AG09309 (cell line): ENCODE measurements around the gene LRRC45.

Experiments used
- DNase-seq: peaks from one replicate; pipeline ENCODE4 v3.0.0-alpha.2; 2010; ENCODE audit warnings: low read depth
- H3K4me3 ChIP-seq: 2 replicates; pipeline ENCODE4 v1.5.1; 2011; ENCODE audit warnings: mild to moderate bottlenecking, low read depth, low read length, moderate library complexity; ENCODE audit not compliant: control insufficient read depth
- TF ChIP-seq, protein P1 (sequence below): IDR thresholded peaks from 2 replicates; pipeline ENCODE4 v1.5.1; 2011; ENCODE audit warnings: mild to moderate bottlenecking, low read depth, low read length, inconsistent platforms; ENCODE audit not compliant: insufficient read depth, control insufficient read depth; ENCODE audit errors: missing control alignments

Gene LRRC45

DNA sequence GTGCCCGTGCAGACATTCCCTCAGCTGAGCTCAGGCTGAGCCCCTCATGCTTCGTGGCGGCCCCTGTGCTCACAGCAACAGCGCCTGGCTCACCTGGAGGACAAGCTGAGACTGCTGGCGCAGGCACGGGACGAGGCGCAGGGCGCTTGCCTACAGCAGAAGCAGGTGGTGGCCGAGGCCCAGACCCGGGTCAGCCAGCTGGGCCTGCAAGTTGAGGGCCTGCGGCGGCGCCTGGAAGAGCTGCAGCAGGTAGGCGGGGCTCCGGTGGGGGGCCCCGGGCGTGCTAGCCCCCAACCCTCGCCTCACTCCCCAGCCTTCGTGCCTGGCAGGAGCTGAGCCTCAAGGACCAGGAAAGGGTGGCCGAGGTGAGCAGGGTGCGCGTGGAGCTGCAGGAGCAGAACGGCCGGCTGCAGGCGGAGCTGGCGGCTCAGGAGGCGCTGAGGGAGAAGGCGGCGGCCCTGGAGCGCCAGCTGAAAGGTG is 6.9 kb downstream of the LRRC45 start:
- TF ChIP-seq, protein P1, sequence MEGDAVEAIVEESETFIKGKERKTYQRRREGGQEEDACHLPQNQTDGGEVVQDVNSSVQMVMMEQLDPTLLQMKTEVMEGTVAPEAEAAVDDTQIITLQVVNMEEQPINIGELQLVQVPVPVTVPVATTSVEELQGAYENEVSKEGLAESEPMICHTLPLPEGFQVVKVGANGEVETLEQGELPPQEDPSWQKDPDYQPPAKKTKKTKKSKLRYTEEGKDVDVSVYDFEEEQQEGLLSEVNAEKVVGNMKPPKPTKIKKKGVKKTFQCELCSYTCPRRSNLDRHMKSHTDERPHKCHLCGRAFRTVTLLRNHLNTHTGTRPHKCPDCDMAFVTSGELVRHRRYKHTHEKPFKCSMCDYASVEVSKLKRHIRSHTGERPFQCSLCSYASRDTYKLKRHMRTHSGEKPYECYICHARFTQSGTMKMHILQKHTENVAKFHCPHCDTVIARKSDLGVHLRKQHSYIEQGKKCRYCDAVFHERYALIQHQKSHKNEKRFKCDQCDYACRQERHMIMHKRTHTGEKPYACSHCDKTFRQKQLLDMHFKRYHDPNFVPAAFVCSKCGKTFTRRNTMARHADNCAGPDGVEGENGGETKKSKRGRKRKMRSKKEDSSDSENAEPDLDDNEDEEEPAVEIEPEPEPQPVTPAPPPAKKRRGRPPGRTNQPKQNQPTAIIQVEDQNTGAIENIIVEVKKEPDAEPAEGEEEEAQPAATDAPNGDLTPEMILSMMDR = no peak
- H3K4me3 ChIP-seq = no peak overlapping the region
- DNase-seq = no peak

DNA sequence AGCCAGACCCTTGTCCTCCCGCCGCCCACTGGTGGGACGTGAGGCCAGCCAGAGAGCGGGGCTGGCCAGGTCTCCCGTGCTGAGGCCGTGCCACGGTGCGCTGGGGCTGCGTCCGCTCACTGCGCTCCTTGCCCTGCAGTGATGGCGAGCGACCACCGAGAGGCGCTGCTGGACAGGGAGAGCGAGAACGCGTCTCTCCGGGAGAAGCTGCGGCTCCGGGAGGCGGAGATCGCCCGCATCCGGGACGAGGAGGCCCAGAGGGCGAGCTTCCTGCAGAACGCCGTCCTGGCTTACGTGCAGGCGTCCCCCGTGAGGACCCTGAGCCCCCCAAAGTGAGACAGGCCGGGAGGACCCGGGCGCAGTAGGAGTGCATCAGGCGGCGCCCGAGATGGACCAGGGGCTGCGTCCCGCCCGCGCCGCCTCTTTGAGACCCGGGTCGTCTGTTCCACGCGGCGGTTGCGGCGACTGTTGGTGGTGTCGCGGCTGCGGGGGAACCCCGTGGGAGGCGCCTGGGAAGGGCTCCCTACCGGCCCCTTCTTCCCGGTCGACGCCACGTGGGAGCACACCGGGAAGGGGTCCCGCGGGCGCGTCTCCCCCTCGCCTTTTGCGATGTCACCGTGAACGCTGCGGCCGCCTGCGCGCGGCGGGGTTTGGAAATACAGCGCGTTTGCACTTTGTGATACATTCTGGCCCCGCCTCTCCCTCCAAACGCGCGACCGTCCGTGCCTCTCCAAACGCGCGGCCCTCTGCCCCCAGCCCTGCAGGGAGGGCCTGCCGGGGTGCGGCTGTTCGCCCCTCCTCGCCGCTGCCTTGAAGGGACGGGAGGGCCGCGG is 7.6 kb downstream of the LRRC45 start:
- peak overlapping the region; percentile 50 for H3K4me3 ChIP-seq
- TF ChIP-seq, protein P1 = peak; percentile 84
- DNase-seq = peak; percentile 38

DNA sequence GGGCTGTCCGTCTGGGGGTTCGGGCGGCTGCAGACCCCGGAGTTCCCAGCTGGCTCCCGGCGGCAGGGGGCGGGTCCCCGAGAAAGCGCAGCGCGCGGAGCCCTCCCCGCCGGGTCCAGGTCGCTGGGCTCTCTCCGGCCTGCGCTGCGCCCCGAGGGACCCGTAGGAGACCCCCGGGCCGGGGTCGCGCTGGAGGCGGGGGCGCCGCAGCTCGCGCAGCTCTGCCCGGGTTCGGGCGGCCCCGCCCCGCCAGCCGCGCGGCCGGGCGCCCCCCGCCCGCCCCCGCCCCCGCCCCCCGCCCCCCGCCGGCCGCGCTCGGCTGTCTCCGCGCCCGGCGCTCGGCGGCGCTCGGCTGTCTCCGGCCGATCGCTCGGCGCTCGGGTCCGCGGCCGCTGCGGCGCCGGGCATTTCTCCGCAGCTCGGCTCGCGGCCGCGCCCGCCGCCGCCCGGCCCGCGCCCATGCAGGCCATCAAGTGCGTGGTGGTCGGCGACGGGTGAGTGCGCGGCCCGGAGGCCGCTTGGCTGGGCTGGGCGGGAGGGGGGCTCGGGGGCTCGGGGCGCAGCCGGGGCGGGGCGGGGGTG is 8.3 kb downstream of the LRRC45 start, which contains the start of gene RAC3:
Gene RAC3 (plus strand): TSS at position 376 of the 582 bp plus-strand sequence. CDS start 84 bp downstream, at position 460.
- peak within 1 kb of the TSS; percentile 50 for H3K4me3 ChIP-seq
- TF ChIP-seq, protein P1 = no peak
- no peak for DNase-seq

DNA sequence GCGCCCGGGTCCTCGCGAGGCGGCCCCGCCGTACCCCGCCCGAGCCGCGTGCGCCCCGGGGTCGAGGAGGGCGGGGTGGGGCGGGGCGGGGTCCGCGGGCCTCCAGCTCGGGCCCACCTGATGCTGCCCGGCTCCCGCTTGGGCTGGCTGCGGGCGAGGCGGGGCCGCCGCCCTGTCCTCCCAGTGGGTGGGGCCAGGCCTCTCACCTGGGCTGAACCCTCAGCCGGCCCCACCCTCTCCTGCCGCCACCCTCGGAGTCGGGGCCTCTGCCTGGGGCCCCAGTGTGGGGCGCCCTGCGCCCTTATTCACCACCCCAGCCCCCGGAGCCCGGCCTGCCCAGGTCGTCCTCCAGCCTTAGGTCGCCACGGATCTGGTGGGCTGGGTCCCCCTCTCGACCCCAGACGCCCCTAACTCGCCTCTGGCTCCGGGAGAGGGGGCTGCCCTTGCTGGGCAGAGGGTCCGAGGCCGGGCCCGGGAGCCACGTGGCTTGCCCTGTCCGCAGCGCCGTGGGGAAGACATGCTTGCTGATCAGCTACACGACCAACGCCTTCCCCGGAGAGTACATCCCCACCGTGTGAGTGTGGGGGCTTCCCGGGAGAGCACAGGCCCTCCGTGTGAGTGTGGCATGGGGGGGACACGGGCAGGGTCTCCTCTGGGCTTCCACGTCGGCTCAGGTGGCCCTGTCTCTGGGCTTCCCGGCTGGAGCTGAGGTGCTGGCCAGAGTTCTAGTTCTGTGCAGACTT is 9.0 kb downstream of the LRRC45 start:
- TF ChIP-seq, protein P1 = no peak
- DNase-seq = no peak
- H3K4me3 ChIP-seq = peak overlapping the region; percentile 22

DNA sequence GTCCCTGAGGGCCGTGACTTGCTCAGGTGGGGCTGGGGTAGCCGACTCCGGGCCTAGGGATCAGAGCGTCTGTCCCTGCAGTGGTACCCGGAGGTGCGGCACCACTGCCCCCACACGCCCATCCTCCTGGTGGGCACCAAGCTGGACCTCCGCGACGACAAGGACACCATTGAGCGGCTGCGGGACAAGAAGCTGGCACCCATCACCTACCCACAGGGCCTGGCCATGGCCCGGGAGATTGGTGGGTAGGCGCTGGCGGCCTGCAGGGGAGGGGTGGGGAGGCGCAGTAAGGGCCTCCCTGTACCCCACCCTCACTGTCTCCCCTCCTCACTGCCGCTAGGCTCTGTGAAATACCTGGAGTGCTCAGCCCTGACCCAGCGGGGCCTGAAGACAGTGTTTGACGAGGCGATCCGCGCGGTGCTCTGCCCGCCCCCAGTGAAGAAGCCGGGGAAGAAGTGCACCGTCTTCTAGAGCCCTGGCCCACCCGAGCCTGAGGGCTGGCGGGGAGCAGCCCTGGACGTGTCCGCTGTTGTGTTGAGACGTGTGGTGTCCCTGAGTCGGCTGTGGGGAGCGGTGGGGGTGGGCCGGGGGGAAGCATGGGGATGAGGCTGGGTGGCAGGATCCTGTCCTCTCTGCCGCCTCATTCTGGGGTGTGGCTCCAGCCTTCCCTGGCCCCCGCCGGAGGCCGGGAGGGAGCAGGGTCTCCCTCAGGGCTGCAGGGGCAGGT is 10.4 kb downstream of the LRRC45 start:
- no peak overlapping the region for H3K4me3 ChIP-seq
- DNase-seq = no peak
- TF ChIP-seq, protein P1 = no peak

DNA sequence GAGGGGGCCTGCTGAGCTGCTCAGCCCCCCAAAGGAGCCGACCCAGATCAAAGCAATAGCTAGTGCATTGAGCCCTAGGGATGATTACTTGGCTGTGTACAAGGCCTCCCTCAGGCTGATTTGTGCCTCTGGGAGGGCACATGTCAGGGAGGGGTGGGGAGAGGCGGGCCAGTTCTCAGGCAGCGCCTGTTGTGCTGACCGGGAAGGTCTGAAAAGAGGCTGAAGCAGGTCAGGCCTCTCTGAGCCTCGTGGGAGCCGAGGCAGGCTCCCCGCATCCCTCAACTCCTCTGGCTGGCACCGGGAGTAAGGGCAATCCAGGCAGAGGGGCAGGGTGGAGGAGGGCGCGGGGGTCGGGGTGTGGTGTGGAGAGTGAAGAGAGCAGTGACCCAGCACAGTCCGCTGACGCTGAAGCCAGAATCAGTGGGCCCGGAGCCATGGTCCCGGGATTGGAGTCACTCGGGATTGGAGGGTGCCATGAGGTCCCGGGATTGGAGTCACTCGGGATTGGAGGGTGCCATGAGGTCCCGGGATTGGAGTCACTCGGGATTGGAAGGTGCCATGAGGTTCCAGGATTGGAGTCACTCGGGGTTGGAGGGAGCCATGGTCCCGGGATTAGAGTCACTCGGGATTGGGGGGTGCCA is 11.4 kb downstream of the LRRC45 start:
- DNase-seq = no peak
- TF ChIP-seq, protein P1 = no peak
- no peak overlapping the region for H3K4me3 ChIP-seq
